HuH-7.5 (cell line): ENCODE measurements around the gene RRM1.
A peak's percentile ranks its signal among the peaks of the same experiment; 100 is the strongest.
"Not testable (repeated sequence)": the region's sequence is repeated elsewhere in the genome, so short reads cannot be mapped to it uniquely, and the experiment has no call there.

Source experiments
- DNase-seq: peaks from one replicate; pipeline ENCODE4 v3.0.0; 2011; ENCODE audit warnings: low spot score

The RRM1 gene

DNA sequence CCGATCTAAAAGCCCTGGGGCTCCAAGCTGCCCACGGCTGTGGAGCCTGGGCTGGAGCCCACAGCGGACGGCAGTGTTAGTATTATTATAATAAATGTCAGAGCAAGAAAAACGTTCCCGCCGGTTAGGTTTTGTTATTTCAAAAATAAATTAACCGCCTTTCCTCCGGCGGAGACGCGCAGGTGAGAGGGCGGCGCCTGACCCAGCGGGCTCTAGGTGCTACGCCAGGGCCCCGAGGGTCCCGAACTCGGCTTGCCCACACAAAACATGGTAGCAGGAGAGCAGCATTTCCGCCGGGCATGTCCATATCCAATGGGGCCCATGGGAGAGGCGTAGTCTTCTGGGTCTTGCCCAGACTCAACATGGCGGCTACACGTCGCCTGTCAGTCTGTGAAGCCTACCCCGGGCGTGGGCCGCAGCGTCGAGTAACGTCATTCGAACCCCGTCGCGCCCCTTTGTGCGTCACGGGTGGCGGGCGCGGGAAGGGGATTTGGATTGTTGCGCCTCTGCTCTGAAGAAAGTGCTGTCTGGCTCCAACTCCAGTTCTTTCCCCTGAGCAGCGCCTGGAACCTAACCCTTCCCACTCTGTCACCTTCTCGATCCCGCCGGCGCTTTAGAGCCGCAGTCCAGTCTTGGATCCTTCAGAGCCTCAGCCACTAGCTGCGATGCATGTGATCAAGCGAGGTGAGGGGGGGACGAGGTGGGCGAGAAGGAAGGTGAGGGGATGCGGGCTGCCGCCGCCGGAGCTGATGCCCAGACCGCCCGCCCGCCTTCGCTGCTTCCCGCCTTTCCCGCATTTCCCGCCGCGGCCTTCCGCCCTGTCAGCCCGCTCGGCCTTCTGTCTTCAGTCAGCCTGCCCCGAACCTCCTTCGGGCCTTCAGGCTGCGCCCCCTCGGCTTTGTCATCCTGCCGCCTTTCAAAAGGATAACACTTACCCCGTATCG lies at the start of gene RRM1:
Gene RRM1, plus strand, starts transcription at position 452 of the 944 bp plus-strand sequence. Its CDS starts 214 bp downstream, at position 666.
- DNase-seq: peak; percentile 54

DNA sequence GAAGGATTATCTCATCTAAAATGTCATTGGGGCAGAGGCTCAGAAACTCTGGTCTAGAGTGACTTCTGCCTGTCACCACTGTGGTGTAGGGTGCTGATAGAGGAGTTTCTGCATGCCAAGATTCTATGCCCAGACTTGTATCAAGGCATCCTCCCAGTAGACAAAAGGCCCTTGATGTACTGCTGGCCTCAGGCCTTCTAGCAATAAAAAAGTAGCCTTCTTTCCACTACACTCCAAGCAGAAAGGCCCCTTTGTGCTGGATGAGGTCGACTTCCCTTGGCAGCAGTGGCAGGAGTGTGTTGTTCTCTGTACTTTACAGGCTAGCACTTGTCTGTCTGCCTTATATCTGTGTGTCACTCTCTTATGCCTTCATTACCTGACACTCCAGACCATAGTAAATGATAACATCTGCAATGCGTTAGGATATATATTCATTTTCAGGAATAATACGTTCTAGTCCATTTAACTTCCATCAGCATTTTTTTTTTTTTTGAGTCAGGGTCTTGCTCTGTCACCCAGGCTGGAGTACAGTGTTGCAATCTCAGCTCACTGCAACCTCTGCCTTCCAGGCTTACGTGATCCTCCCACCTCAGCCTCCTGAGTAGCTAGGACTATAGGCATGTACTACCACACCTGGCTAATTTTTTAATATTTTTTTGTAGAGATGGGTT lies 49.5 kb upstream of the RRM1 start:
- DNase-seq: no peak

DNA sequence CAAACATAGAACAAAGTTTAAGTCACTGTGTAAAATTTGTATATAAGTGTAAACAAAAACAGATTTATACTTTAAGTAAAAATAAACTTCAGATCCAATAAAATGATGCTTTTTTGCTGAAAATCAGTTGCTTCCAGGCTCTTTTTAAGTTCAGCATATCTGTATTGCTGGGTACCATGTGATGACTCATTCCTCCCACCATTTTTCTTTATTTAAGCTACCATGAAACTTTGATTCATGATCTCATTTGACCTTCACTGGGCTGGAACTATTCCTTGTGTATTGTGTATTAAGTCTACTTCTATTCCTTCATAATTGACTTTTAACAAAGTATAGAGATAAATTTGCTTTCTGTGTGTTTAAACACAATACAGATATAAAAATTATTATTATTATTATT lies 46.3 kb upstream of the RRM1 start:
- DNase-seq: no peak

DNA sequence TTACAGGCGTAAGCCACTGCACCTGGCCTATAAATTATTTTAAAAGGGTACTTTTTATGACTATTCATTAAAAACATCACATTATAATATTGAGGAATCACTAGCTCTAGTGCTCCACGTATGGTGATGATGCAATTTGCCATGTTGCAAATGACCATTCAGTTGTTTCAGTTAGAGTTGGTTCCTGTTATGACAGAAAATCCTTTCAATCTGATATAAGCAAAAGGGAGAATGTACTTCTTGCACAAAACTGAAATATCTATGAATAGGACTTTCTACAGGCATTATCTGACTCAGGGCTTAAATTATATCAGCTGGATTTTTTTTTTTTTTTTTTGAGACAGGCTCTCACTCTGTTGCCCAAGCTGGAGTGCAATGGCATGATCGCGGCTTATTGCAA lies 45.6 kb upstream of the RRM1 start:
- no peak for DNase-seq

DNA sequence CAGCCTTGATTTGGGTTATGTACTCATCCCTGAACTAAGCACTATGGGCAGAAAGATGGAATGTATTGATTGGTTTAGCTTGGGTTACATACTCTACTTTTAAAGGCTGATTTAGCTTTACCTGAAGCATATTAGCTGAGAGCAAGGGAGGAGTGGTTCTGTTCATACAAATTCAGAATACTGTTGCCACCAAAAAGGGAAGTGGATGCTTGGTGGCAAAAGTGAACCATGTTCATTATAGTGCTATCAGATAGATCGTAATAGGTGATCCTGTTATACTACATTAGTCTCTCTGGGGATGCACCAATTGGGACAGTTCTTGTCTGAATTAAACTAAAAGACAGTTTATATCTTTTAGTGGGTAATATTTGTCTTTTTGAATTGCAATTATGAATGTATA lies 44.5 kb upstream of the RRM1 start:
- DNase-seq: no peak

DNA sequence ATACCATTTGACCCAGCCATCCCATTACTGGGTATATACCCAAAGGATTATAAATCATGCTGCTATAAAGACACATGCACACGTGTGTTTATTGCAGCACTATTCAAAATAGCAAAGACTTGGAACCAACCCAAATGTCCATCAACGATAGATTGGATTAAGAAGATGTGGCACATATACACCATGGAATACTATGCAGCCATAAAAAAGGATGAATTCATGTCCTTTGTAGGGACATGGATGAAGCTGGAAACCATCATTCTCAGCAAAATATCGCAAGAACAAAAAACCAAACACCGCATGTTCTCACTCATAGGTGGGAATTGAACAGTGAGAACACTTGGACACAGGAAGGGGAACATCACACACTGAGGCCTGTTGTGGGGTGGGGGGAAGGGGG lies 41.4 kb upstream of the RRM1 start:
- DNase-seq: not testable (repeated sequence)

DNA sequence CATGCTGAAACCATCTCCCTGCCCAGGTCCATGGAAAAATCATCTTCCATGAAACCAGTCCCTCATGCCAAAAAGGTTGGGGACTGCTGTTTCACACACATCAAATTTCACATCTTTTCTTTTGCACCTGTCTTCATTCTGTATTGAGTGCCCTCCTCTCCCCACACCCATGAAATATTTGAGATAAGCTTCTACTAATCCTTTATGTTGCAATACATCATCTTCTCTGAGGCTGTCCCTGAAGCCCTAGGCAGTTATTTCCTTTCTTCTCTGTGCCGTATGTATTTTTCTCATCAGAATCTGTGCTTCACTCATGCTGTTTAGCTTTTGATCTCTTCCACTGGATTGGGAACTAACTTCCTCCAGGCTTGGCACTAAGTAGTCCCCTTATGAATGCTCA lies 40.0 kb upstream of the RRM1 start:
- DNase-seq: no peak

DNA sequence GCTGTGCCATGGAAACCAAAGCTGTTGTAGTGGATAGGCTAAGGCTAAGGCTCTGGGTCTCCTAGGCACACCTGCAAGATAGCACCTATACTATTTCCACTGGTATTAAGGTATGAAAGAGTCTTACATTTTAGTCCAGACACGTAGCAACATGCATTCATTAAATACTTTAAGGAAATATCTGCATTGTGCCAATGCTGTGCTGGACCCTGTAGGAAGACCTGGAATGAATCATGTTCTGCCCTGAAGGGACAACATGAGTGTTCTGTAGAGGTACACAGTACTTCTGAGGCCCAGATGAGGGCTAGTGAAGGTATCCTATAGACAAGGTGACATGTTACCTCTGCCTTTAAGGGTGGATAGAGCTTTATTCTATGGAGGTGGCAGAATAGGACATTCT lies 35.2 kb upstream of the RRM1 start:
- DNase-seq: no peak

DNA sequence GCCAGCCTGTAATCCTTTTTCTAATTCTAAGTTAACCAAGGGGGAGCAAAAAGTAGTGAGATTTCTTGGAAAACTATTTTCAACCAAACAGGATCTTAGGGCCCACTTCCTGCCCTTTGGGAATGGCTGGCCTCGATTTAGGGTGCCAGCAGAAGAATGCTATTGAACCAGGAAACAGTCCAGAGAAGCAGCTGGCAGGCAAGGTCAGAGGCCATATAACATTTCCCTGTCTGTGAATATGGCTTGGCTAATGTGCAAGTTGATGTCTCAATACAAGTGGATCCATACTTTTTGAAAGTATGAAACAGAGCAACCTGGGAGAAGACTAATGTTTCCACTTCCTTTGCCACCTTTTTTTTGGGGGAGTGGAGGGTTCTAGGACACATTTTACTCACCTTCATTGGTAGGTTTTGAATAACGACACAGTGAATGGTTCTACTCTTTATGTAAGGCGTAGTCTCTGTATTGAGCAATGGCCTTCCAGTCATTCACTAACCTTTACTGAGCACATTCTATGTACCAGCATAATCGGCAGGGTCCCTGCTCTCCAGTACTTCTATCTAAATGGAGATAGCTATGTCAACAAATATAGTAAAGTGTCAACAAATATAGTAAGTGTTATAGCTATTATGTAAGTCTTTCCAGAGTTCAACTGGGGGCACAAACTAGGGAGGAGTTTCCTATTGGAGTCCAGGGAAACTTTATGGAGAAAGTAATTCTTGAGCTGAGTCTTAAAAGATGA lies 34.2 kb upstream of the RRM1 start:
- peak; percentile 37 for DNase-seq

DNA sequence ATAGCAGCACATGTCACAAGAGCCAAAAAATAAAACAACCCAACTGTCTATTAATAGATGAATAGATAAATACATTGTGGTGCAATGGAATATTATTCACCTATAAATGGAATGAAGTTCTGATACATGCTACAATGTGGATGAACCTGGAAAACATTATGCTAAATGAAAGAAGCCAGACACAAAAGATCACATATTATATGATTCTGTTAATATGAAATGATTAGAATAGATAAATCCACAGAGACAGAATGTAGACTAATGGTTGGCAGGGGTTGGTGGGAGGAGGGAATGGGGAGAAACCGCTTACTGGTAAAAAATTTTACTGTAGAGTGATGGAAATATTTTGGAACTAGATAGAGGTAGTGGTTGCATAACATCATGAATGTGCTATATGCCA lies 32.9 kb upstream of the RRM1 start:
- no peak for DNase-seq

DNA sequence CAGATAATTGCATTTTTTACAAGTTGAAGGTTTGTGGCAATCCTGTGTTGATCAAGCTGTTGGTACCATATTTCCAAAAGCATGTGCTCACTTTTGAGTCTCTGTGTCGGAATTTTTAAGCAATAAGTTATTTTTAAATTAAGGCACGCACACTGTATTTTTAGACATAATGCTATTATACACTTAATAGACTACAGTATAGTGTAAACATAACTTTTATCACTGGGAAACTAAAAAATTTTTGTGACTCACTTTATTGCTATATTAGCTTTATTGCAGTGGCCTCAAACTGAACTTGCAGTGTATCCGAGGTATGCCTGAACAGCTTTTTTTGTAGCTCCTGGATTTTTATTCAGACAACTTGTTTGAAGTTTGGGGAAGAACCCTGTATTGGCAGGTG lies 31.3 kb upstream of the RRM1 start:
- no peak for DNase-seq

DNA sequence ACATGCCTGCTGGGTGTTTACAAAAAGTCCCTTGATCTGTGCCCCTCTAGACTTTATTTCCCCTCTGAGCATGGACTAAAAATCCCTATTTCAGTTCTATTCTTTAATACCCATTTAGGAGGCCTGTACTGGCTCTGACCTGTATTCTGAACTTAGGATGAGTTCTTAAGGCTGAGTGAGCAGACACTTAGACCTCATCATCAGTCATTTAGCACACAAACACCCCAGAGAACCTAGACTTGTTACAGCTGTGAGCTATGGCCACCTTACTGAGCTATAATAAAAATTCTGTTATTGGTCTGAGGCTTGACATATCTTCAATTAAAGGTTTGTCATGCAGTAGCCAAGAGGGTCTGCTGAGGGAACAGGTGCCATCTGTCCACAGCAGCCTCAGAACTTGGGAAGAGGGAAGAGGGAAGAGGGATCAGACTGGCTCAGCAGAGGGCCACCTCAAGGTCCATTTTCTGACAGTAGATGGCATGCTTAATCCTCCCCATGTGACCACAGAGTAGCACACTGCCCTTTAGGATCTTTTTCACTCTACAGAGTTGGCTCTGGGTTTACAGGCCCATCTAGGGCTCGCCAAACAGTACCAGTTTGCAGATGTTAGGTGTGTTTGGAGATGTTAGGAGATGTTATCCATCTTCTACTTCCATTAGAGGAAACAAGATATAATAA lies 30.2 kb upstream of the RRM1 start:
- no peak for DNase-seq

DNA sequence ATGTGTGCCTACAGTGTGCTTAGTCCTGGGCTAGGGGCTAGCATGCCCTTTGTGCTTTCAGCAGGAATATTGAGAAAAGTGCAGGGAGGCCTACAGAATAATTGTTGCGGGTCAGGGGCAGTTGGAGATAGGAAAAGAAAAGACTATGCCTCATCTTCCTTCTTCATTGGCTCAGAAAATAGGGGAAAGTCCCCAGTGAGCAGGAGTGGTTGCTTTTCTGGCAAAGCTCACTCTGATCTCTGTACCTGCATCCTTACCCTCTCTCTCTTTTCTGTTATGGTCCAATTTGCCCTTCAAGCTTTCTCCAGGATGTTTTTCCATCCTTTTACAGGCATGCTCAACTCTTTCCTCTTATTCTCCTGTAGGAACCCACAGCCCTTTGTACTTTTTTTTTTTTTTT lies 29.5 kb upstream of the RRM1 start:
- DNase-seq: no peak

DNA sequence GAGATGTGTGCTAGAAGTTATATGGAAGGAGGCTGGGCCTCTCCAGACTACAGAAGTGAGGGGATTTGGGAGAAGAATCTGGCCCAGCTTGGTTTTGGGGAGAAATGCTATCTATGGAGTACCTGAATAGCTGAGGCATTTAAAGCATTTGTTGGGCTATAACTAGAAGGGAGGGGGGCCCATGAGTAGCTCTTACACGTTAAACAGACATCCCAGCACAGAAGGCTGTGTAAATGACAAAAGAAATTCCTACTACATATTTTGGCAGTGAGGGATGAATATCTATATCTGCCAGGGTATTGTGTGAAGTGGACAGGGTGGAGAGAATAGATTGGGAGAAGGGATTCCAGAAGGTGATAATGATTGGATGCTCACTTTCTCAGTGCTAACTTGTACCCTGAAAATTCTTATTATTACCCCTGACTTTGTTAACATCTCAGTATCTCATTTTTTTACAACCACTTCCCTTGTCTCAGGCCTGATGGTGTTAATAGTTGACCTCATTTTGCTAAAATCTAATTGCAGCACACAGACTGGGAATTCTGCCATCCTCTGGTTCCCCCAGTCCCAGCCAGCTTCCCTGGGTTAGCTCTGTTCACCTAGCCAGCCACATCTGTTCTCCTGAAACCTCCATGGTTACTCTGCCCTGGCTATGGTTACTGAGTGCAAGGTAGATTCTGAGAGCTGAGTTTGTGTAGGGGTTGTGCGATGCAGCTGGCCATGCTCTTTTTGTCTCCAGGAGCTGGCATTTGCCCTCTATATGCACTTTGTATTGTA lies 28.8 kb upstream of the RRM1 start:
- DNase-seq: no peak

DNA sequence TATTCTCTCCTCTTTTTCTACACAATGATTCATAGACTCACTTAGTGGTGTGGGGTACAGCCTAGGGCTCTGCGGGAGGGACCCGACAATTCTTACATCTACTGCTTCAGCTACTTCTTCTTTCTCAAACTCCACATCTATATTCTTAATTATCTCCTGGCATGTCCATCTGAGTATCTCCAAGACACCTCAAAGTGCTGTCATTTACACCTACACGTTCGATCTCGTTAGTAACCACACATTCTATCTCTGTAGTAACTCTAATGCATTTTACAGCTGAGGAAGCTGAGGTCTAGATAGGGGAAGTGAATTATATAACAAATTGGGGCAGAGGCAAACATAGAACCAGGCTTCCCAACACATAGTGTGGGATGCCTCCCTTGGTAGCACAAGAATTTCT lies 27.7 kb upstream of the RRM1 start:
- DNase-seq: no peak

DNA sequence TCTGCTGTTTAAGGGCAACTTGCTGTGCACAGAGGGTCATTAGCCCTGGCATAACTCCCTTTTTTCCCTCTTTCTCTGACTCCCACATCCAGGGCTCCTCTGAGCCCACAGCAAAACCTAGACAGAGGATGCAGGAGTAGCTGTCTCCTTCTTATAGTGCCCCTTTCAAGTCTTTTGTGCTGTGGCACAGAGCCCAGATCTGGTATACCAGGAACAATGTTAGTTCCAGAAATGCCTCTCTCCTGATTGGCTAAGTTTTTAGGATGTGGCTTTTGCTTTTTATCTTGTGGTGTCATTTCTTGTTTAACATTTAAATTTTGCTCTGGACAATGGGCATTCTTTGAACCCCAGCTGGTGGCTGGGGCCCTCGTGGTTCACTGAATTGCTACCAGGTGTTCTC lies 25.6 kb upstream of the RRM1 start:
- DNase-seq: no peak

DNA sequence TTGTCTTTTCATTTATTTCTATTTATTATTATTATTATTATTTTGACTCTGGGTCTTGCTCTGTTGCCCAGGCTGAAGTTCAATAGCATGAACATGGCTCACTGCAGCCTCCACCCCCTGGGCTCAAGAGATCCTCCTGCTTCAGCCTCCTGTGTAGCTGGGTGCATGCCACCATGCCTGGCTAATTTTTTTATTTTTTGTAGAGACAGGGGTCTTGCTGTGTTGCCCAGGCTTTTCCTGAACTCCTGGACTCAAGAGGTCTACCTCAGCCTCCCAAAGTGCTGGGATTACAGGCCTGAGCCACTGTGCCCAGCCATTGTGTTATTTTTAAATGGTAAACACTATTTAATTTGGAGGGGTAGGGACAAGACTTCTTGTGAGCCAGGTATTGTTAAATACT lies 23.3 kb upstream of the RRM1 start:
- DNase-seq: no peak

DNA sequence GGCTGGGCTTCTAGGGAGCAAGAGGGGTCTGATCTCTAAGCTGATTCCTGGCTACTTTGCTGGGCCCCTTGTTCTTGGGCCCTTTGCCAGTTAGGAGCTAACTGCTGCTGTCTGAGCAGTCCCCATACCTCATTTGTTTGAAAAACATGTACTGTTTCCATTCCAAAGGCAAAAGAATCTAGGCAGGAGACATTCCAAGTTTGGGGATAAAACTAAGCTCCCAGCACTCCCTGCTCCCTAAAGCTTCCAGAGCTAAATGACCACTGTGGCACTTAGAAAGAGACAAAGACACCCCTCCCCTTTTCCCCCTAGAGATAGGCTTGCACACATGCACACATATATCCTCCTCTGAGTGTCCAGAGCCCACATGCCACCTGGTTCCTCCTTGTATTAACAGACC lies 22.7 kb upstream of the RRM1 start:
- no peak for DNase-seq

DNA sequence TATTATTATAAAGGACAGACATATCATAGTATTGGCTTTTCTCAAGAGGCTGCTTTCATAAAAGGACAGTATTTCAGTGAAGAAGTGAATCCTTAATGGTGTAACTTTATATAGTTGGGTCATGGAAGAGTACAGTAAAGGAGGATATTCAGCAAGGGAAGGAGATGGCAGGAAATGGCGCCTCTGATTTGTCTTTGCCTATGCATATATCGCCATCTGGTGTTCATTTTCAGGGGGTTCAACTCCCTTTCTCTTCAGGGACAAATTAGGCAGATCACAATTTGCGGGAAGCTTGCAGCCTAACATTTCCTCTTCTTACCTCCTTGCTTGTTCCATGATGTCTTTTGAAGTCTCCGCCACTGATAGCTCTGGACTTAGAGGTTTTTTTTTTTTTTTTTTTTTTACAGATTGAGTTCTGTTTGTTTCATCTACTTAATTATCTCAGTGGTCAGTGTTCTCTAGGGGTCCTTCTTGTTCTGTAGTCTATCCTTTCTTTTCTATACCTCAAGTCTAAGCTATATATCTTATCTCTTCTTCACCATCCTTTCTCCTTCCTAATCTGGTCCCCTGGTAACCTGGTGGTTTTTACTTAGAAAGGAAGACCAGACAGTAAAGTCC lies 21.8 kb upstream of the RRM1 start:
- DNase-seq: no peak

DNA sequence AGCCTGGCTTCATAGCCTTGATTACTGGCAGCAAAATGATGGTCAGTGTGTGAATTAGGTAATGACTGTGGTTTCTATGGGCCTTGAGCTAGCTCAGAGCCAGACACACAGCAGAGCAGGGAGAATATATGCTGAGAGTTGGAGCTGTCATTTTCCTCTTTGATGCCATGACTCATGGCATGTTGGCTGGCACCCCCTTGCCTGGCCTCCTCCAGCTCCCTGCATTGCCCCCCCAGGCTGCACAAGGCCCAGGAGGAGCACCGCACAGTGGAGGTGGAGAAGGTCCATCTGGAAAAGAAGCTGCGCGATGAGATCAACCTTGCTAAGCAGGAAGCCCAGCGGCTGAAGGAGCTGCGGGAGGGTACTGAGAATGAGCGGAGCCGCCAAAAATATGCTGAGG lies 20.3 kb upstream of the RRM1 start:
- no peak for DNase-seq

DNA sequence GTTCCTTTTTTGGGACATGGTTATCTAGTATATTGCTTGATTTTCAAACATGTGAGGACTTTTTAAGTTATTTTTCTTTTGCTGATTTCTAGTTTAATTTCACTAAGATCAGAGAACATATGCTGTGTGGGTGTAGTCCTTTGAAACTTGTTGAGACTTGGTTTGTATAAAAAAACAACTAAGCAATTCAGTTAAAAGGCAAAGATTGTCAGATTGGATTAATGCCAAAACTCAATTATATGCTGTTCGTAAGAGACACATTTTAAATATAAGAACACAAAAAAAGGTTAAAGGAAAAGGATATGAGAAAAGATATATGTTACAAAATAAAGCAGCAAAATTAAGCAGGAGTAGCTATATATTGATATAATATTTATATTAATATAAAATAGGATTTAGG lies 17.8 kb upstream of the RRM1 start:
- DNase-seq: no peak
